ENCODE data around the gene SAA2.
"Not testable (repeated sequence)": the region's sequence is repeated elsewhere in the genome, so short reads cannot be mapped to it uniquely, and the experiment has no call there.

The SAA2 gene

DNA sequence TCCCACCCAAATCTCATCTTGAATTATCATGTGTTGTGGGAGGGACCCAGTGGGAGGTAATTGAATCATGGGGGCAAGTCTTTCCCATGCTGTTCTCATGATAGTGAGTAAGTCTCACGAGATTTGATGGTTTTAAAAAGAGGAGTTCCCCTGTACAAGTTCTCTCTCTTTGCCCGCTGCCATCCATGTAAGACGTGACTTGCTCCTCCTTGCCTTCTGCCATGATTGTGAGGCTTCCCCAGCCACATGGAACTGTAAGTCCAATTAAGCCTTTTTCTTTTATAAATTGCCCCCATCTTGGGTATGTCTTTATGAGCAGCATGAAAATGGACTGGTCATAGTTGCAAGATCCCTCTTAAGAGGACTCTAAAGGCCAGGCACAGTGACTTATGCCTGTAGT, 50.7 kb downstream of the SAA2 start:
- DNase-seq (ENCODE audit: low spot score); FAIRE-seq: not testable (repeated sequence)

DNA sequence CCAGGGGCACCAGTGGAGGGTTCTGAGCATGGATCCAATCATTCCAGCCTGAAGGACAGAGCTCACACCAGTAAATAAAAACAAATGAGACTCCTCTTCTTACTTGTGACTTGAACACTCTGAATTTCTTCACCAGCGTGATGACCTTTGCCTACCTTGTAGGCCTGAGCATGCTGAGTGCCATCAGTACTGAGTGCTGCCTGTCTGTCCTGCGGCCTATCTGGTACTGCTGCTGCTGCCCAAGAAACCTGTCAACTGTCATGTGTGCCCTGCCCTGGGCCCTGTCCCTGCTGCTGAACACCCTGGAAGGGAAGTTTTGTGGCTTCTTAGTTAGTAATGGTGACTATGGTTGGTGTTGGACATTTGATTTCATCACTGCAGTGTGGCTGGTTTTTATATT, 51.9 kb downstream of the SAA2 start:
- FAIRE-seq (no peak), DNase-seq (ENCODE audit: low spot score) (no peak)
